ENCODE results near the gene S100A13.

S100A13 gene

DNA sequence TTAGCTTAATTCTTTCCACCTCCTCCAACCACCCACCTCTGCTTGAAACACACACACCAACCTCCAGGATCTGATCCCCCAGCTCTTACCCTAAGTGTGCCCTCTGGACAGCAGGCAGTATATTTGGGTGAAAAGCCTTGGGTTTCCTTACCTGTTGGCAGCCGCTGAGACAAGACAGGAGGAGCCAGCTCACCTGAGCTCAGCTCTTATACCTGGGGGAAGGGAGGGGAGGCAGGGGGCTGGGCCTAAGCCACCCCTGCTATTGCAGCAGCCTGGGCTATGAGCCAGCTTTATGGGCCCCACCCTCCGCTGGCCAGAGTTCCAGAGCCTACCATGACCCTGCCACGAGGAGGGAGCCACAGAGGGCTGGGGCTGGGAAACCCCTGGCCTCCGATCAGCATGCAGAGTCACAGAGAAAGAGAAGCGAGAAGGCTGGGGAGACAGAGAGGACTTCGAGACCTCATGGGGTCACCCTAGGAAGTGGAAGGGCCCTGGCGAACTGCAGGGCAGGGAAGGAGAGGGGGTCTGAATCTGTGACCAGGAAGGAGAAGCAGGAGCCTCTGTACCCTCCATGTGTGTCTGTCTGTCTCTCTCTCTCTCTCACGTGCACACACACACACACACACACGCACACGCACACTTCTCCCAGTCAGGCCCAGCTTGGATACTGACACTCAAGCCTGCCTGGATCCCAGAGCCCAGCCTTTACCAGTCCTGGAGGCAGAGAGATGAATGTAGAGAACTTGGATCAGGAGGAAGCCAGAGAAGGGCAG lies 11.0 kb downstream of the S100A13 start, which contains the start of gene S100A14:
Gene S100A14 (minus strand): TSS at position 182 of the 773 bp plus-strand sequence. CDS start 467 bp downstream, outside the sequence.
- DNase-seq (ENCODE audit: low read depth), result no peak
- H3K4me3 ChIP-seq (ENCODE audit: low read depth, low read length), result no peak within 1 kb of the TSS
- no peak for TF ChIP-seq CTCF (IDR thresholded peaks at IDR 0.05; ENCODE audit: insufficient read depth, low read depth, low read length, missing control alignments)

DNA sequence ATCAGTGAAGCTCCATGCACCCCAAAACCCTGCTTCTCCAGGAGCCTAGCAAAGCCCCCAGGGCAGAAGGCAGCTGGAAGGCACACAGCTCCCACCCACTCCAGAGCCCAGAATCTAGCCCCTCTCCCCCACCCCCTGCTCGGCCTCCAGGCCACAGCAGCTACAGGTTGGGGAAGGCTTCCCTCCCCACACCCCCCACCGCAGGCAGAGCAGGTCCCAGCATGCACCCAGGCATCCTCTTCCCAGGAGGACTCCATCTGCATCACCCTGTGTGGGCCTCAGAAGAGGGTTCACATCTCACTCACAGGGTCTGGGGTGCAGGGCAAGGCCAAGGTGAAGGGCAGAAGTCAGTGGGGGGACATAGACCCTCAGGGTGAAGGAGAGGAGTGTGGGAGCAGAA lies 11.9 kb downstream of the S100A13 start:
- no peak for TF ChIP-seq CTCF (IDR thresholded peaks at IDR 0.05; ENCODE audit: insufficient read depth, low read depth, low read length, missing control alignments)
- H3K4me3 ChIP-seq (ENCODE audit: low read depth, low read length), result no peak overlapping the region
- no peak for DNase-seq (ENCODE audit: low read depth)

DNA sequence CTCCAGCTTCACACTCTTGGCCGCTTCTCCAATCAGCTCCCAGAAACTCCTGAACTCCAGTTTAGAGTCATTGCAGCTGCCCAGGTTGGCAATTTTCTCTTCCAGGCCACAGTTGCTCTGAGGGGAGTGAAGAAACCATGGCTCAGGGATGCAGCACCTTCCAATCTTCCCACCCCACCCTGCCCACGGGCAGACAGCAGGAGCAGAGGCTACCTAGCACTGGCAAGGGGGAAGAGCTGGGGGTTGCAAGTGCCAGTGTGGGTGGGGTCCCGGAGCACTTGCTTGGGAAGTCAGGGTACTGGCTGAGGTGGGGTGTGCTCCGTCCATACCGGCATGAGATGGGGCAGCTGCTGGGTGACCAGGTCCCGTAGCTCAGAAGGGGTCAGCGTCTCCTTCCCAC lies 12.4 kb downstream of the S100A13 start:
- no peak for DNase-seq (ENCODE audit: low read depth)
- H3K4me3 ChIP-seq (ENCODE audit: low read depth, low read length), result no peak overlapping the region
- TF ChIP-seq CTCF (IDR thresholded peaks at IDR 0.05; ENCODE audit: insufficient read depth, low read depth, low read length, missing control alignments), result no peak

- no peak for DNase-seq (ENCODE audit: low read depth)
- H3K4me3 ChIP-seq (ENCODE audit: low read depth, low read length), result no peak overlapping the region
- TF ChIP-seq CTCF (IDR thresholded peaks at IDR 0.05; ENCODE audit: insufficient read depth, low read depth, low read length, missing control alignments), result no peak
These were observed 13.0 kb downstream of the S100A13 start for GRCh38 chr1:153614189-153614900.

DNA sequence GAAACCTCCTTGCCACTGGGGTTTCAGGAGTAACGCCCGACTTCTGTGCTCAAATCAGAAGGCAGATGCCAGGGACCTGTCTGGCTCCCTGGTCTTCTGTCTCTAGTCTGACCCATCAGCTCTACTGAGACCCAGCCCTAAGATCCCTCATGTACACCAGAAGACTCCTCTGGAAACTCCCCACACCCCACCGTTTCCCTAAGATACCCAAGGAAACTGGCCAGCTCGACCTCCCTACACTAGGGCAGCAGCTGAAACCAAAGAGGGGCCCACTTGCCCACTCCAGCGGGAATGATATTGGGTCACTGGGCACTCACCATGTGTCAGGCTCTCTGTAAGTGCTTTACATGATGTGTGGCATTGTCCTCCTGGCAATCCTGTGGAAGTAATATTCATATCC lies 13.9 kb downstream of the S100A13 start:
- no peak for TF ChIP-seq CTCF (IDR thresholded peaks at IDR 0.05; ENCODE audit: insufficient read depth, low read depth, low read length, missing control alignments)
- H3K4me3 ChIP-seq (ENCODE audit: low read depth, low read length), result no peak overlapping the region

GRCh38 chr1:153612755-153613331 lies 14.5 kb downstream of the S100A13 start, which contains the start of gene S100A16:
S100A16 (minus strand) TSS chr1:153613137; CDS start chr1:153608151, 4,986 bp downstream.
- DNase-seq (ENCODE audit: low read depth), result no peak
- H3K4me3 ChIP-seq (ENCODE audit: low read depth, low read length), result no peak within 1 kb of the TSS
- no peak for TF ChIP-seq CTCF (IDR thresholded peaks at IDR 0.05; ENCODE audit: insufficient read depth, low read depth, low read length, missing control alignments)

More for the DNA sequence above, 13.9 kb downstream of the S100A13 start:
- DNase-seq (ENCODE audit: low read depth), result no peak

Measured in GM12865 (cell line).